ENCODE measurements around the gene ING2.

DNA sequence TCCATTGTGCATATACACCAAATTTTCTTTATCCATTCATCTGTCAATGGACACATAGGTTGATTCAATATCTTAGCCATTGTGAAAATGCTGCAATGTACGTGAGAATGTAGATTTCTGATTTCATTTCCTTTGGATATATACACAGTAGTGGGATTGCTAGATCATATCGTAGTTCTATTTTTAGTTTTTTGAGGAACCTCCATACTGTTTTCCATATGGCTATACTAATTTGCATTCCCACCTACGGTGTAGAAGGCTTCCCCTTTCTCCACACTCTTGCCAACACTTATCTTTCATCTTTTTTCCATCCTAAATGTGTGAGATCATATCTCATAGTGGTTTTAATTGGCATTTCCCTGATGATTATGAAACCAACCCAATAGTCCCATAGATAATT is 43.4 kb downstream of the ING2 start:
- TF ChIP-seq, protein P1, sequence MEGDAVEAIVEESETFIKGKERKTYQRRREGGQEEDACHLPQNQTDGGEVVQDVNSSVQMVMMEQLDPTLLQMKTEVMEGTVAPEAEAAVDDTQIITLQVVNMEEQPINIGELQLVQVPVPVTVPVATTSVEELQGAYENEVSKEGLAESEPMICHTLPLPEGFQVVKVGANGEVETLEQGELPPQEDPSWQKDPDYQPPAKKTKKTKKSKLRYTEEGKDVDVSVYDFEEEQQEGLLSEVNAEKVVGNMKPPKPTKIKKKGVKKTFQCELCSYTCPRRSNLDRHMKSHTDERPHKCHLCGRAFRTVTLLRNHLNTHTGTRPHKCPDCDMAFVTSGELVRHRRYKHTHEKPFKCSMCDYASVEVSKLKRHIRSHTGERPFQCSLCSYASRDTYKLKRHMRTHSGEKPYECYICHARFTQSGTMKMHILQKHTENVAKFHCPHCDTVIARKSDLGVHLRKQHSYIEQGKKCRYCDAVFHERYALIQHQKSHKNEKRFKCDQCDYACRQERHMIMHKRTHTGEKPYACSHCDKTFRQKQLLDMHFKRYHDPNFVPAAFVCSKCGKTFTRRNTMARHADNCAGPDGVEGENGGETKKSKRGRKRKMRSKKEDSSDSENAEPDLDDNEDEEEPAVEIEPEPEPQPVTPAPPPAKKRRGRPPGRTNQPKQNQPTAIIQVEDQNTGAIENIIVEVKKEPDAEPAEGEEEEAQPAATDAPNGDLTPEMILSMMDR (IDR thresholded peaks at IDR 0.05) = no peak
- TF ChIP-seq EZH2 (IDR thresholded peaks at IDR 0.05; ENCODE audit: borderline replicate concordance, insufficient read depth, low read depth, low read length, poor library complexity, severe bottlenecking) = no peak

All from B cell (primary cell).